ENCODE measurements around the gene SLC27A4. TPM values are rescaled to one million over a fixed set of nuclear protein-coding genes. Genes with fewer than 3 reads are reported as not detected.

The SLC27A4 gene
- total and polyA plus RNA-seq, 2 of the 13 experiments (the other 11 are each of a cell fraction or from before 2014, with no cell fraction given): 10.6 to 18.8 TPM

DNA sequence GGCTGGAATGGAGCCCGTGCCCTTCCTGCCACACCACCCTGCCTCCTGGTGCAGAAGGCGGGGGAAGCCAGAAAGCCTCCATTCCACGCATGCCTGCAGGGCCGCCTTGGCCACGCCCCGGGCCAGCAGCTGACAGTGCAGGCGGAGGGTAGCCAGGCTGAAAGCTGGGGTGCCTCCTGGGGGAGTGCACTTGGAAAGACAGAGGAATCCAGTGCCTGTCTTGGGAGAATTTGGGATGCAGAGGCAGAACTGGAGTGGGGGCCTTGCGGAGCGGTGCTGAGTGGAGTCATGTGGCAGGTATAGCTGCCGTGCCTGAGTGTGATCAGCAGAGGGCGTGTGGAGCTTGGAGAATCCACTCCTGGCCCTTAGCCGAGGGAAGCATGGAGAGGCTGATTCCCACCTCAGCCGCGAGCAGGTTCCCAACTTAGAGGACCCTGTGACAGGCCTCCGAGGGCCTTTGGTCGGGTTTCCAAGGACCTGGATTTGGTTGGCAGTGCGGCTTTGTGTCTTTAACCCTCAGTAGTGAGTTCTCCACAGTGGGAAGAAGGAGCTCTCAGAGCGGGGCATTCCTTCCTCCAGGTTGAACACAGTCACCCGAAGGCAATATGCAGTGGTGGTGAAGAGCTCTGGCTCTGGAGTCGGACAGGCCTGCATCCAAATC is 21.8 kb downstream of the SLC27A4 start (continued):
- TF ChIP-seq, protein P1, sequence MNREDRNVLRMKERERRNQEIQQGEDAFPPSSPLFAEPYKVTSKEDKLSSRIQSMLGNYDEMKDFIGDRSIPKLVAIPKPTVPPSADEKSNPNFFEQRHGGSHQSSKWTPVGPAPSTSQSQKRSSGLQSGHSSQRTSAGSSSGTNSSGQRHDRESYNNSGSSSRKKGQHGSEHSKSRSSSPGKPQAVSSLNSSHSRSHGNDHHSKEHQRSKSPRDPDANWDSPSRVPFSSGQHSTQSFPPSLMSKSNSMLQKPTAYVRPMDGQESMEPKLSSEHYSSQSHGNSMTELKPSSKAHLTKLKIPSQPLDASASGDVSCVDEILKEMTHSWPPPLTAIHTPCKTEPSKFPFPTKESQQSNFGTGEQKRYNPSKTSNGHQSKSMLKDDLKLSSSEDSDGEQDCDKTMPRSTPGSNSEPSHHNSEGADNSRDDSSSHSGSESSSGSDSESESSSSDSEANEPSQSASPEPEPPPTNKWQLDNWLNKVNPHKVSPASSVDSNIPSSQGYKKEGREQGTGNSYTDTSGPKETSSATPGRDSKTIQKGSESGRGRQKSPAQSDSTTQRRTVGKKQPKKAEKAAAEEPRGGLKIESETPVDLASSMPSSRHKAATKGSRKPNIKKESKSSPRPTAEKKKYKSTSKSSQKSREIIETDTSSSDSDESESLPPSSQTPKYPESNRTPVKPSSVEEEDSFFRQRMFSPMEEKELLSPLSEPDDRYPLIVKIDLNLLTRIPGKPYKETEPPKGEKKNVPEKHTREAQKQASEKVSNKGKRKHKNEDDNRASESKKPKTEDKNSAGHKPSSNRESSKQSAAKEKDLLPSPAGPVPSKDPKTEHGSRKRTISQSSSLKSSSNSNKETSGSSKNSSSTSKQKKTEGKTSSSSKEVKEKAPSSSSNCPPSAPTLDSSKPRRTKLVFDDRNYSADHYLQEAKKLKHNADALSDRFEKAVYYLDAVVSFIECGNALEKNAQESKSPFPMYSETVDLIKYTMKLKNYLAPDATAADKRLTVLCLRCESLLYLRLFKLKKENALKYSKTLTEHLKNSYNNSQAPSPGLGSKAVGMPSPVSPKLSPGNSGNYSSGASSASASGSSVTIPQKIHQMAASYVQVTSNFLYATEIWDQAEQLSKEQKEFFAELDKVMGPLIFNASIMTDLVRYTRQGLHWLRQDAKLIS (CRISPR knock-in tag; IDR thresholded peaks at IDR 0.05): no peak
- TF ChIP-seq HNF4G (IDR thresholded peaks at IDR 0.05; ENCODE audit: borderline replicate concordance, low read depth, low read length) (no peak), HNF4G (CRISPR knock-in tag; IDR thresholded peaks at IDR 0.05; ENCODE audit: borderline replicate concordance, low read depth) (0 out of 2 replicates have a peak, but pooled peaks have one; percentile 24), REPIN1 (CRISPR knock-in tag; IDR thresholded peaks at IDR 0.05; ENCODE audit: borderline replicate concordance, low read depth) (peak; percentile 82; the same call in 1 of the 2 replicates), HDAC6 (IDR thresholded peaks at IDR 0.05; ENCODE audit: low read depth, low read length) (no peak), MAFF (IDR thresholded peaks at IDR 0.05; ENCODE audit: low read depth, low read length) (no peak), MXI1 (IDR thresholded peaks at IDR 0.05; ENCODE audit: borderline replicate concordance, low read depth, low read length) (peak; percentile 28; the same call in 2 of the 3 replicates), RBM22 (optimal IDR thresholded peaks at IDR 0.05; ENCODE audit: low read length) (peak; percentile 70), ZNF781 (CRISPR knock-in tag; IDR thresholded peaks at IDR 0.05; ENCODE audit: borderline replicate concordance, not compliant biosample characterization) (no peak), ZNF891 (CRISPR knock-in tag; IDR thresholded peaks at IDR 0.05) (no peak), NR2C2 (CRISPR knock-in tag; IDR thresholded peaks at IDR 0.05; ENCODE audit: borderline replicate concordance) (0 out of 2 replicates have a peak, but pooled peaks have one; percentile 30), SMAD3 (CRISPR knock-in tag; IDR thresholded peaks at IDR 0.05) (peak; percentile 82; the same call in 1 of the 2 replicates)
- TF ChIP-seq, protein P2, sequence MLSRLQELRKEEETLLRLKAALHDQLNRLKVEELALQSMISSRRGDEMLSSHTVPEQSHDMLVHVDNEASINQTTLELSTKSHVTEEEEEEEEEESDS (CRISPR knock-in tag; IDR thresholded peaks at IDR 0.05; ENCODE audit: borderline replicate concordance): no peak
- TF ChIP-seq, protein P3, sequence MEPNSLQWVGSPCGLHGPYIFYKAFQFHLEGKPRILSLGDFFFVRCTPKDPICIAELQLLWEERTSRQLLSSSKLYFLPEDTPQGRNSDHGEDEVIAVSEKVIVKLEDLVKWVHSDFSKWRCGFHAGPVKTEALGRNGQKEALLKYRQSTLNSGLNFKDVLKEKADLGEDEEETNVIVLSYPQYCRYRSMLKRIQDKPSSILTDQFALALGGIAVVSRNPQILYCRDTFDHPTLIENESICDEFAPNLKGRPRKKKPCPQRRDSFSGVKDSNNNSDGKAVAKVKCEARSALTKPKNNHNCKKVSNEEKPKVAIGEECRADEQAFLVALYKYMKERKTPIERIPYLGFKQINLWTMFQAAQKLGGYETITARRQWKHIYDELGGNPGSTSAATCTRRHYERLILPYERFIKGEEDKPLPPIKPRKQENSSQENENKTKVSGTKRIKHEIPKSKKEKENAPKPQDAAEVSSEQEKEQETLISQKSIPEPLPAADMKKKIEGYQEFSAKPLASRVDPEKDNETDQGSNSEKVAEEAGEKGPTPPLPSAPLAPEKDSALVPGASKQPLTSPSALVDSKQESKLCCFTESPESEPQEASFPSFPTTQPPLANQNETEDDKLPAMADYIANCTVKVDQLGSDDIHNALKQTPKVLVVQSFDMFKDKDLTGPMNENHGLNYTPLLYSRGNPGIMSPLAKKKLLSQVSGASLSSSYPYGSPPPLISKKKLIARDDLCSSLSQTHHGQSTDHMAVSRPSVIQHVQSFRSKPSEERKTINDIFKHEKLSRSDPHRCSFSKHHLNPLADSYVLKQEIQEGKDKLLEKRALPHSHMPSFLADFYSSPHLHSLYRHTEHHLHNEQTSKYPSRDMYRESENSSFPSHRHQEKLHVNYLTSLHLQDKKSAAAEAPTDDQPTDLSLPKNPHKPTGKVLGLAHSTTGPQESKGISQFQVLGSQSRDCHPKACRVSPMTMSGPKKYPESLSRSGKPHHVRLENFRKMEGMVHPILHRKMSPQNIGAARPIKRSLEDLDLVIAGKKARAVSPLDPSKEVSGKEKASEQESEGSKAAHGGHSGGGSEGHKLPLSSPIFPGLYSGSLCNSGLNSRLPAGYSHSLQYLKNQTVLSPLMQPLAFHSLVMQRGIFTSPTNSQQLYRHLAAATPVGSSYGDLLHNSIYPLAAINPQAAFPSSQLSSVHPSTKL (CRISPR knock-in tag; IDR thresholded peaks at IDR 0.05): 0 out of 2 replicates have a peak, but pooled peaks have one; percentile 12
- TF ChIP-seq, protein P4, sequence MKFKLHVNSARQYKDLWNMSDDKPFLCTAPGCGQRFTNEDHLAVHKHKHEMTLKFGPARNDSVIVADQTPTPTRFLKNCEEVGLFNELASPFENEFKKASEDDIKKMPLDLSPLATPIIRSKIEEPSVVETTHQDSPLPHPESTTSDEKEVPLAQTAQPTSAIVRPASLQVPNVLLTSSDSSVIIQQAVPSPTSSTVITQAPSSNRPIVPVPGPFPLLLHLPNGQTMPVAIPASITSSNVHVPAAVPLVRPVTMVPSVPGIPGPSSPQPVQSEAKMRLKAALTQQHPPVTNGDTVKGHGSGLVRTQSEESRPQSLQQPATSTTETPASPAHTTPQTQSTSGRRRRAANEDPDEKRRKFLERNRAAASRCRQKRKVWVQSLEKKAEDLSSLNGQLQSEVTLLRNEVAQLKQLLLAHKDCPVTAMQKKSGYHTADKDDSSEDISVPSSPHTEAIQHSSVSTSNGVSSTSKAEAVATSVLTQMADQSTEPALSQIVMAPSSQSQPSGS (CRISPR knock-in tag; IDR thresholded peaks at IDR 0.05): 0 out of 2 replicates have a peak, but pooled peaks have one; percentile 22
- TF ChIP-seq, protein P5, sequence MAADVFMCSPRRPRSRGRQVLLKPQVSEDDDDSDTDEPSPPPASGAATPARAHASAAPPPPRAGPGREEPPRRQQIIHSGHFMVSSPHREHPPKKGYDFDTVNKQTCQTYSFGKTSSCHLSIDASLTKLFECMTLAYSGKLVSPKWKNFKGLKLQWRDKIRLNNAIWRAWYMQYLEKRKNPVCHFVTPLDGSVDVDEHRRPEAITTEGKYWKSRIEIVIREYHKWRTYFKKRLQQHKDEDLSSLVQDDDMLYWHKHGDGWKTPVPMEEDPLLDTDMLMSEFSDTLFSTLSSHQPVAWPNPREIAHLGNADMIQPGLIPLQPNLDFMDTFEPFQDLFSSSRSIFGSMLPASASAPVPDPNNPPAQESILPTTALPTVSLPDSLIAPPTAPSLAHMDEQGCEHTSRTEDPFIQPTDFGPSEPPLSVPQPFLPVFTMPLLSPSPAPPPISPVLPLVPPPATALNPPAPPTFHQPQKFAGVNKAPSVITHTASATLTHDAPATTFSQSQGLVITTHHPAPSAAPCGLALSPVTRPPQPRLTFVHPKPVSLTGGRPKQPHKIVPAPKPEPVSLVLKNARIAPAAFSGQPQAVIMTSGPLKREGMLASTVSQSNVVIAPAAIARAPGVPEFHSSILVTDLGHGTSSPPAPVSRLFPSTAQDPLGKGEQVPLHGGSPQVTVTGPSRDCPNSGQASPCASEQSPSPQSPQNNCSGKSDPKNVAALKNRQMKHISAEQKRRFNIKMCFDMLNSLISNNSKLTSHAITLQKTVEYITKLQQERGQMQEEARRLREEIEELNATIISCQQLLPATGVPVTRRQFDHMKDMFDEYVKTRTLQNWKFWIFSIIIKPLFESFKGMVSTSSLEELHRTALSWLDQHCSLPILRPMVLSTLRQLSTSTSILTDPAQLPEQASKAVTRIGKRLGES (CRISPR knock-in tag; IDR thresholded peaks at IDR 0.05; ENCODE audit: borderline replicate concordance): no peak
